ENCODE measurements around the gene CMTM8.
"Not testable (repeated sequence)": the region's sequence is repeated elsewhere in the genome, so short reads cannot be mapped to it uniquely, and the experiment has no call there.

Gene CMTM8

DNA sequence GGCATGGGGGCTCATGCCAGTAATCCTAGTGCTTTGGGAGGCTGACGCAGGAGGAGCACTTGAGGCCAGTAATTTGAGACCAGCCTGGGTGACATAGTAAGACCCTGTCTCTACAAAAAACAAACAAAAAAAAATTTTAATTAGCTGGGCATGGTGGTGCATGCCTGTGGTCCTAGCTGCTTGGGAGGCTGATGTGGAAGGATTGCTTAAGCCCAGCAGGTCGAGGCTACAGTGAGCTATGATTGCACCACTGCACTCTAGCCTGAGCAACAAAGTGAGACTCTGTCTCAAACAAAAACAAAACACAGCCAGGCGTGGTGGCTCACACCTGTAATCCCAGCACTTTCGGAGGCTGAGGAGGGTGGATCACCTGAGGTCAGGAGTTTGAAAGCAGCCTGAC, 9.7 kb upstream of the CMTM8 start:
- DNase-seq (ENCODE audit: low read depth, low spot score) = not testable (repeated sequence)

DNA sequence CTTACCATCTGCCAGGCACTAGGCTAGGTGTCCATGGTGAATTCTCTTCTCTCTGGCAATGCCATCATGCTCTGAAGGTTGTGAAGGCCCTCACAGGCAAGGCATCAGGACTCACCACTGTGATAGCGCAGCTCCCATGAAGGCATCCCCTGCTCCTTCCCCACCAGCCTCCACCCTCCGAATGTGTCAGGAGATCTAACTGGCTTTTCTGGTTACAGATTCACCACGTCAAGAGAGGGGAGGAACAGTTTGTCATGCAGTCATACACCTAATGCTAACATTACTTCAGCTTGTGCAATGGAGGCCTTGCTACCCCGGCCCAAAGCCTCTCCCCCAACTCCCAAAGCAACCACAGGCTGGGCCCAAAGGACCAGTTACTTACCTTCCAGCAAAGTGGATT, 8.9 kb upstream of the CMTM8 start:
- no peak for DNase-seq (ENCODE audit: low read depth, low spot score)

DNA sequence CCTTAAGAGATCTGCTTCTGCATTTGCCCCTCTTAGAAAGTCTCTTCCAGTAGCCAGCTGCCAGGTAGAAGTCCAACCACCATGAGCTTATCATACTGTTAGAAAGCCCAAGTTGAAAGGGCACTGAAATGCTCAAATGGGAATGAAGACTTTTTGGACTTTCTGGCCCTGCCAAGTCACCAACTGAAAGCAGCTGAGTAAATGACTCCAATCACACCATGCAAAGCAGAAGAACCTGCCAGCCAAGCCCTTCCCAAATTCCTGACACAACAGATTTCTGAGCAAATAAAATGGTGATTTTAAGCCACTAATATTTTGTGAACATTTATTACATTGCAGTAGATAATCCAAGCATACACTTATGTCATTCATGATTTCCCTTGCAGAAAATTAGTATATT, 2.1 kb upstream of the CMTM8 start:
- no peak for DNase-seq (ENCODE audit: low read depth, low spot score)

DNA sequence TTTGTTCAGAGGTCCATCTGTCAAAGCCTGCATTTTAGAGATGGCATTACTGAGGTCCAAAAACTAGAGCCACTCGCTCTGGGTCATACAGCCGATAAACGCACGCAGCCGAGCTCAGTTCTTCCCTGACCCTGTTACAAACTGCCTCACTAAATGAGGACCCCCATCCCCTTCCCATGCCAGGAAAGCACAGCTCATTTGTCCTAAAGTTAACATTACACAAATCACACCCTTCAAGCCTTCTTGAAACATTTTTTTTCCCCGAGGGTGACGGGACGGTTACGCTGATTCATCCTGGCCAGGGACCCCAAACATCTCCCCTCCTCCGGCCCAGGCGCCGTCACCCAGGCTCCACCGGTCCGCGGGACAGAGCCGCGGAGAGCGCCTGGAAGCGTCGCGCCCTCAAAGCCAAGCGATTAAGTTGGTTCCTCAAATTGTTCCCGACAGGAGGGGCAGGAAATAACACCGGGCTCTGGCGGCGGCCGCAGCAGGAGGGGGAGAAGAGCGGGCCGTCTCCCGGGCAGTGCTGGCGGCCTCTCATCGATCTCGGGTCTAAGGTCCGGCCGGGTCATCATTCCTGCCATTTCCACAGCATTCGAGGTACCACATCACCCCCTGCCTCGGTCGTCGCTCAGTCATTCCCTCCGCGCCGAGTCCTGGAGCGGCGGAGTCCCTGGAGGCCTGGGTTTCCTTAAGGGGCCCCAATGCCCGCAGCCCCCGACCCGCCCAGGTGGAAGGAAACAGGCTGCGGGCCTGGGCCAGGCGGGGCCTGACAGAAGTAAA, 619 bp upstream of the CMTM8 start:
- no peak for DNase-seq (ENCODE audit: low read depth, low spot score)

DNA sequence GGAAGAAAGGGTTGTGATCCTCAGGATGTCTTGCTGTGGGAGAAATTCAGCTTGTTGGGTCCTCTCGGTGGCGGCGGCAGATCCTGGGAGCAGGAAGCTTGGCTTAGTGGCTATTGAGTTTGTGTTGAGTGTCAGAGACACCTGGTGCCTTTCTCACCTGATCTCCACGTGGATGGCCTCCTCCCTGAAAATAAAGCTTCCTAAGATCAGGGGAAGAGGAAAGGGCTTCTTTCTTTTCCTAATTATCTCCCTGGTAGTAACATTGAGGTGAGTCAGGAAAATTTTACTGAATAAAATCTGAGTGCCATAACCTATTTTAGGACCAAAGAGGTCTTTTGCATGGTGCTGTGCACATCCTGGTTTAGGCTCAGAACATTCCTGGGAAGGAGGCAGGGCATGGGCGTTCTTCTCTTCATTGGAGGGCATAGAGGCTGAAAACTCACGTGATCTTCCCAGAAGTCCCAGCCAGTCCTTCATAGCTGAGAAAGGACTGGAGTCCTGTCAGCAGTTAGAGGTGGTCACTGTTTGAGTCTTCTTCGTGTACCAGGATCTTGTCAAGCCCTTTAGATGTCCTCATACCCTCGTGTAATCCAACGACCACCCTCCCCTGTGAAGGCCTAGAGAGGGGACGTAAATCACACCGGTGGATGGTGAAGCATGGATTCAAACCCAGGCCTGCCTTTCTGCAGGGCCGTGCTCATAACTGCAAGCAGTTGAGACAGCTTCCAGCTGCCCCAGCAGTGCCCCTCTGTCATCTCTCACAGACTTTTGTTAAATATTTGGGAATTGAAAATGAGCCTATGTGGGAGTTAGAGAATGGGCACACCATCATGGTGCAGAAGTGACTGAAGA, 1.1 kb downstream of the CMTM8 start:
- DNase-seq (ENCODE audit: low read depth, low spot score) = no peak

DNA sequence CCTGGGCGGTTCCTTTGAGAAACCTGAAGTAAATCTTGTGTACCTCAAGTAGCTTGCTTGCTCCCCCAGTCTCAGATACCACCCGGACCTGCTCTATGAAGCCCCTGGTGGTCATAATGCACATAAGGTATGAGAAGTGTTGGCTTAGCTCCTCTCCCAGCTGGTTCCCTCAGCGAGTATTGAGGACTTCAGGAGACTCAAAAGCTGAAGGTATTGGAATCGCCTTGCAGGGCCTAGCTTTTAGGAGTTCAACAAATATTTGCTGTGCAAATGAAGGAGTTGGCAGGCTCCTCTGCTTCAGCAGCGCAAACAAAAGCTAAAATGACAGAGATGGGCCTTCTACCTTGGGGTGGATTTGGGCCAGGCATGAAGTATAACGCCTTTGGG, 1.7 kb downstream of the CMTM8 start:
- no peak for DNase-seq (ENCODE audit: low read depth, low spot score)

DNA sequence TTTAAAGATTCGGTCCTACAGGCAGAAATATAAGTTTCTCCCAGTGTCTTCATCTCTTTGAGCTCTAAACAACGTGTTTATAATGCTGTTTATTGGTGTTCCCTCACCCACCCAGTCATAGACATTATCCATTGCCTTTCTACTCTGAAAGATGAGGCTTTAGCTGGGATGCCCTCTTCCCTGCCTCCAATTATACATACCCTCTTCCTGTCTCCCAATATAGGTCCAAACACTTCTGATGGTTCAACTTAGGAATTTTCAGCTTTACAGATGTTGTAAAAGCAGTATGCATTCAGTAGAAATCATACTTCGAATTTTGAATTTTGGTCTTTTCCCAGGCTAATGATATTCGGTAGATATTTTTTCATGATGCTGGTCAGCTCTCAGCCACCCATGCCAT, 2.6 kb downstream of the CMTM8 start:
- no peak for DNase-seq (ENCODE audit: low read depth, low spot score)

DNA sequence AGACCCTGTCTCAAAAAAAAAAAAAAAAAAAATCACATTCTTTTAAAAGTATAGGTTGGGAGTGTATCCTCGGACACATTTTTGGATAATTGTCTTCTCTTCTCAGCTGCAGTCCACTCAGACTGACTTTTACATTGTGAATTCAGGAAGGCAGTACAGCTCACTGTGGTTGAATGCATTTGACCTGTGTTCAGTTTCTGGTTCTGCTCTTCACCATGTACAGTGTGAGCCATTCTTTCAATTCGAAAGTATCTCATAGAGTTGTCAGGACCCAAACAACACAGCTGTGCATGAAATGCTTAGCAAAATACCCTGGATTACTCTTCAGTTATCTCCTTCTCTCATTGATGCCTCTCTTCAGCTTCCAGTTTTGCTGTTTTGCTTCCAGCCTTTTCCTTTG, 5.0 kb downstream of the CMTM8 start:
- no peak for DNase-seq (ENCODE audit: low read depth, low spot score)

DNA sequence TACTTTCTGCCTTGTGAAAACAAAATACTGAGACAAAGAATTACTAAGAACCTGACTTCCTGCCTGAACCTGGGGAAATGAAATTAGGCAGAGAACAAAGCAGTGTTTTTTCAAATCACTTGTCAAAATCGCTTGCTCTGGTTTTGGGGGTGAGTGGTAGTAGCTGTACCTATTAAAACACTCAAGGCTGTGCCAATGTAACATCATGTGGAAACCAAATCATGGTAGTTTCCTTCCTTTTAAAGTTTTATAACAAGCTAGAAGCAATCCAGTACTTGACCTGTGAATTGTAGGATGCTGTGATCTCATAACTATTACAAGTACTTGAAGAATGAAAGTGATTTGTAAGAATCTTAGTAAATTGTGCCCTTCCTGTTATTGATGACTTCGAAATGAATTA, 6.7 kb downstream of the CMTM8 start:
- DNase-seq (ENCODE audit: low read depth, low spot score) = no peak

DNA sequence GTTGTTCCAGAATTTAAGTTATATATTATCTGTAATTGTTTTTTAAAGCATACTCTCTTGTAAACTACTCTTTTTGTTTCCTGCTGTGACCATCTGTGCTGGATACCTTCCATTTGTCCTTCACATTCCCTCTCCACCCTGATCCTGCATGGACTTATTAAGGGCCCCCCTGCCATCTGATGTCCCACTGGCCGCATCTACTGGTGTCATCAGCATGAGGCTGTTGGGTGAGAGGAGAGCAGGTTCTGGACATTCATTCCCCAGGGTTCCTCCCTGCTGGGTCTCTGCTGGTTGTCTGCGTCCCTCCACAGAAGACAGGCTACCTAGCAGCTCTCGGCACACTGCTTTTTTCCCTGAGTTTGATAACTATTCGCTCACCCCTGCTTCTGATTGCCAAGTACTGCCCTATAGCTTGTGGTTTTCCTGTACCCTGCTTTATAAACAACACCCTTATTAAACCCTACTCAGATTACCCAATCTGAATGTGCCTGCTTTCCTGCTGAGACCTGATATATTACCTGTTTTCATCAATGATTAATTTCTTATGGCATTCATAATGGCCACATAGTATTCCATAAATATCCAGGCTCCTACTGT, 7.7 kb downstream of the CMTM8 start:
- no peak for DNase-seq (ENCODE audit: low read depth, low spot score)

DNA sequence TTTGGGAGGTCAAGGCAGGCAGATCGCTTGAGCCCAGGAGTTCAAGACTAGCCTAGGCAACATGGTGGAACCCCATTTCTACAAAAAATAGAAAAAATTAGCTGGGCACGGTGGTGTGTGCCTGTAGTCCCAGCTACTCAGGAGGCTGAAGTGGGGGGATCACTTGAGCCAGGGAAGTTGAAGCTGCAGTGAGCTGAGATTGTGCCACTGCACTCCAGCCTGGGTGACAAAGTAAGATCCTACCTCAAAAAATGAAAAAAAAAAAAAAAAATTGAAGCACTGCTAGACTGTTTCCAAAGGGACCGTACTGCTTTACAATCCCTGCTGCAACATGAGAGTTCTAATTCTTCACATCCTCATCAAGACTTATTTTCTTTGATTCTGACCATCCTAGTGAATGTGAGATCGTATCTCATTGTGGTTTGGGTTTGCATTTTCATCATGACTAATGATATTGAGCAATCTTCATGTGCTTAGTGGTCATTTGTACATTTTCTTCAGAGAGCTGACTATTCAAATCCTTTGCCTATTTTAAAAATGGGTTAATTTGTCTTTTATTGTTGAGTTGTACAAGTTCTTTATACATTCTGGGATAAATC, 10.8 kb downstream of the CMTM8 start:
- DNase-seq (ENCODE audit: low read depth, low spot score) = peak; percentile 79

DNA sequence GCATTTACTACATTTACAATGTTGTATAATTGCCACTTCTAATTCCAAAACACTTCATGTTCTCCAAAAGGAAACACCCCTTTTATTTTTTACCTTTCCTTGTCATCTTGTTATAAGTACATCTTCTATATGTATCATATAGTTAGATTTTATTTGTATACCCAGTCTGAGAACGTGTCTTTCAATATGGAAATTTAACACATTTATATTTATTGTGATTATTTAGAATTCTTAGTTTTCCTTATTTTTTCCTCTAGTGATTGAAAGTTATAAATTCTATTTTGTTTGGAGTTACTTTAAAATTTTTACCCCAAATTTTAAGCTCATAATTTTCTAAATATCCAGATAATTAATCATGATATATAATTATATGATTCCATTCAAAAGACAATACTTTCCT, 15.8 kb downstream of the CMTM8 start:
- DNase-seq (ENCODE audit: low read depth, low spot score) = no peak

DNA sequence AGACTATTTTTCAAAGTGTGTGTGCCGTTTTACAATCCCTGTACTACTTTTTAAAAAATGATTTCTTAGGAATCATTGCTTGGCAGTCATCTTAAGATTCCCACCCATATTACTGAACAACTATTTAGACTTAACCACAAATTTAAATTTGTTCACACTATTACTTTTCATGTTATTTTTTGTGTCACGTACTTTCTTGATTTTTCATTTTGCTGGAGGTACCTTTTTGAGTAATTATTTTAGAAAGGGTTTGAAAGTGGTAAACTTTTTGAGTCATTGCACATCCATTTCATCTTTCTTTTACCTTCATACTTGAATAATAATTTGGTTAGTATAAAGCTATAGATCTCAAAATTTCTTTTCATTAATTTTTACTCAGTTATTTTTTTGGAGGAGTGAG, 16.9 kb downstream of the CMTM8 start:
- no peak for DNase-seq (ENCODE audit: low read depth, low spot score)

DNA sequence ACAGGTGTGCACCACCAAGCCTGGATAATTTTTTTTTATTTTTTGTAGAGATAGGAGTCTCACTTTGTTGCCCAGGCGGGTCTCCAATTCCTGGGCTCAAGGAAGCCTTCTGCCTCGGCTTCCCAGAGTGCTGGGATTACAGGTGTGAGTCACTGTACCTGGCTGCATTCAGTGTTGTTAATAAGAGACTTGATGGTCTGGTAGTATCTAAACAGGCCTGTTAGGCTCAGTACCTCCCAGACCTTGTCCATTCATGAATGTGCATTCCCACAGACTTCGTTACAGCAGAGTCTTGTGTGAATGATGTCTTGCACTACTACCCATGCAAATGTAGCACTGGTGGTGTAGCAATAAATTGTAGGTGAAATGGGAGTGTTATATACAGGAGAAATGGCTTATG, 17.7 kb downstream of the CMTM8 start:
- DNase-seq (ENCODE audit: low read depth, low spot score) = no peak

DNA sequence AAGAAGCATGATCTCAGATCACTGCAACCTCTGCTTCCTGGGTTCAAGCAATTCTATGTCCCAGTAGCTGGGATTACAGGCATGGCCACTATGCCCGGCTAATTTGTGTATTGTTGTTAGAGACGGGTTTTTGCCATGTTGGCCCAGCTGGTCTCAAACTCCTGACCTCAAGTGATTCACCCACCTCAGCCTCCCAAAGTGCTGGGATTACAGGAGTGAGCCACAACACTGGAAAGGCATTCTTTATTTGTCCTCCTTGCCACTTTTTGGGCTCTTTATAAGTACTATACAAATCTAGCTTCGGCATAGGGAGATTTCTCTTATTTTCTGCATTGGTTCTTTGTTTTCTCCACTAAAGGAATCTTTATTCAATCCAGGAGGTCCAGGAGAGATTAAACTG, 18.6 kb downstream of the CMTM8 start:
- no peak for DNase-seq (ENCODE audit: low read depth, low spot score)

DNA sequence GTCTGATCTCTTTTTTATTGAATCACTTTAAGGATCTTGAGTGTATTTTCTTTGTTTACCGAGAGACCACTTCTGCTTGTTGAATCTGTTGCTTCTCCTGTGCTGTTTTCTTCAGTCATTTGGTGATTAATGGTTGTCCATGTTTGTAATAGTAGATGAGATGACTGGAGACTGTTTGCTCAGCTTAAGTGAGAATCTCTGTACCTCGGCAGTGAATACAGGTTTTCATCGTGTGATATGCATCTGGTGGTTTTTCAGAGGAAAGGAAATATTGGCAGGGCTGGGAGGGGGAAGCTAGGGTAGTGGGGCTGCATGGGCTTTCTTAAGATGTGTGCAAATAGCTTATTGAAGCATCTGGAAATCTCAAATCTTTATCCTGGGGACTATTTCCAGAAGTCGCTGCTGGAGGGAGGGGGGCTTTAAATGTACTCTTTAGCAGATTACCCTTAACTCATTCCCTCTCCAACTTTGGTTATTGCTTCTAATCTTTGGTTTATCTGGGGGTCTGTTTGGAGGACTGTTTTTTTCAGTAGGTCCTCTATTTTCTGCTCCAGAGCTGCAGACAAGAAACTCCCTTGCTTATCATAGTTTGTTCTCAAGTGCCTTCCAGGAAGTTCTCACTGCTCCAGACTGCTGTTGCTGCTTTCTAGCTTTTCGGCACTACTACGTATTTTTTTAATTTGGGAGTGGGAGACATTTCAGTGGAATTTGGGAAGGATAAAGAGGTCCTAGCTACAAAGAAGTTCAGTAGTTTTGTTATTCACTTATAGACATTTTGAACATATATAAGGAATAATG, 19.4 kb downstream of the CMTM8 start:
- DNase-seq (ENCODE audit: low read depth, low spot score) = no peak

DNA sequence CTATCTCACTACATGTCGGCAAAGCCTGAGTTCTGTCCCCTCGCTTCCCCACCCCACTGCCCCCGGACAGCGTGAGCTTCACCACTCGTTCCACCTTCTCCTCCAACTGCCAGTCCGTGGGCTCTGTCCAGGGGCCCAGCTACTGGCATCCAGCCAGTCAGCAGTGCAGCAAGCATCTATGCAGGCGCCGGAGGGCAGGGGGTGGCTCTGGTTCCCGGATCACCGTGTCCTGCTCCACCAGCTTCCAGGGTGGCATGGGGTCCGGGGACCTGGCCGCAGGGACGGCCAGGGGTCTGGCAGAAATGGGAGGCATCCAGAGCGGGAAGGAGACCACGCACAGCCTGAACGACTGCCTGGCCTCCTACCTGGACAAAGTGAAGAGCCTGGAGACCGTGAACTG, 20.4 kb downstream of the CMTM8 start:
- no peak for DNase-seq (ENCODE audit: low read depth, low spot score)

DNA sequence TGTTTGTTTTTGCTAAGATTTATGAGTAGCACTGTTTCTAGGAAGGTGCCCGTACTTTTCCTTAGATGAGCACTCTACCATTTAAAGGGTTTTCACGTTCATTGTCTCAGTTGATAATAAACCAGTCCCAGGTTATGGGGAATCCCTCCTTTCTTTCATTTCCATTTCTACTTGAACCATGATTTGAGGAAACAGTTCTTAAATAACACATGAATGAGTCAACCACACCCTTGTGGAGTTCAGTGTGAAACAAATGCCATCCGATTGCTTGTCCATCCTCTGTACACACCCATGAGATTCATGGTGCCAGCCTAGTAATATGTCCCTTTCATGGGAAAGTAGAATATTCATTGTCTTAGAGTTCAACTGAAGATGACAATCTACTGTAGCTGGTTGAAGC, 23.1 kb downstream of the CMTM8 start:
- DNase-seq (ENCODE audit: low read depth, low spot score) = no peak

DNA sequence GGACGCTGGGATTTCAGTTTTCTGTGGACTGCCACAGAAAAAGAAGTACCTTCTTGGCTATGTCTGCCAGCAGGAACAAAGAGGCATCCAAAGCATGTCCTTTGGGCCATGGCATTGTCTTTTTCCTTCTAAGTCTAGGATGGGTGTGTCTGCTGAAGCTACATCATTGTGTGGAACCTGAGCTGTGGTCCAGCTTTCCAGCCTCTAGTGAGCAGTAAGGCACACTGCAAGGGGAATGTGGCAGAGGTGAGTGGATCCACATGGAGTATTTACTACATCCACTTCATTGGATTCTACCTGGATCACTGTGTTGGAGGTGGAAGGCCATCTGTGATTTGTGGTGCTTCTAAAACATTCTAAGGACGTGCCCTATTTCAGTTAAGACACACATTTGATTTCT, 23.7 kb downstream of the CMTM8 start:
- no peak for DNase-seq (ENCODE audit: low read depth, low spot score)

DNA sequence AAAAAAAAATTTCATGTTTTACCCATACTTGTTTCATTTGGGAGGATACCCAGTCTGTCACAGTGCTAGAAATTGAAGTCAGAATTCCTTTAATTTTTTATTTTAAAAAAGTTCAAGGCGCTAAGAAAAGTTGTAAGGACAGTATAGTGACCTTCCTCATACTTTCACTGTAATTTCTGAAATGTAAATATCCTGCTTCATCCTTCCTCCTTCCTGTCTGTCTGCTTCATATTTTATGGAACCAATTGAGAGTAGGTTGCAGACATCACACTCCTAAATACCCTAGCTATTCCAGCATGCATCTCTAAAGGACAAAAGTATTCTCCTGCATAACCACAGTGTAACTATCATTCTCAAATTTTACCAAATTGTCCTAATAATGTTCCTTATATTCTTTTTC, 35.8 kb downstream of the CMTM8 start:
- DNase-seq (ENCODE audit: low read depth, low spot score) = no peak

DNA sequence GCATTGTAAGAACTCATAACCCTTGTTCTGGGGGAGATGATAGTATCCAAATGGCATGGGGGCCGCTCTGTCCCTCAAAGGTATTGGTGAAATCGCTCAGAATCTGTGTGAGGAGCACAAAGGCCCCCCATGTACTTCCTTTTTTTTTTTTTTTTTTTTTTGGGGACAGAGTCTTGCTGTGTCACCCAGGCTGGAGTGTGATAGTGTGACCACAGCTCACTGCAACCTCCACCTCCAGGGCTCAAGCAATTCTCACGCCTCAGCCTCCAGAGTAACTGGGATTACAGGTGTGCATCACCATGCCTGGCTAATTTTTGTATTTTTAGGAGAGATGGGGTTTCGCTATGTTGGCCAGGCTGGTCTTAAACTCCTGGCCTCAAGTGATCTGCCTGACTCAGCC, 37.0 kb downstream of the CMTM8 start:
- no peak for DNase-seq (ENCODE audit: low read depth, low spot score)

Measured in brain pericyte (primary cell).